ENCODE measurements around the gene C11orf21.
"Not testable (repeated sequence)": the region's sequence is repeated elsewhere in the genome, so short reads cannot be mapped to it uniquely, and the experiment has no call there.

GRCh38 chr11:2332569-2332968, 30.9 kb upstream of the C11orf21 start:
- not testable (repeated sequence) for TF ChIP-seq CTCF (conservative IDR thresholded peaks at IDR 0.05; ENCODE audit: low read length); EZH2phosphoT487 (IDR thresholded peaks at IDR 0.05; ENCODE audit: borderline replicate concordance)
